Ovary (tissue), 3 donors: ENCODE data around the gene CEBPE.

Source experiments
- POLR2A ChIP-seq: fragments of 450-650 bp; IDR thresholded peaks from one replicate; pipeline ENCODE4 v1.6.1; 2017; ENCODE audit warnings: antibody characterized with exemption, mild to moderate bottlenecking, moderate library complexity
- TF ChIP-seq, protein P1 (sequence below), 3 donors: fragments of 450-650 bp in 2 of 3; fragments of 200-600 bp in 1 of 3; IDR thresholded peaks; one replicate each; pipeline versions ENCODE4 v1.5.1 to v1.8.0; 2016 to 2022; ENCODE audit warnings: antibody characterized with exemption in 3 of 3, mild to moderate bottlenecking in 1 of 3
- donor health status: DM: no; HTN: no; CAD: no.

DNA sequence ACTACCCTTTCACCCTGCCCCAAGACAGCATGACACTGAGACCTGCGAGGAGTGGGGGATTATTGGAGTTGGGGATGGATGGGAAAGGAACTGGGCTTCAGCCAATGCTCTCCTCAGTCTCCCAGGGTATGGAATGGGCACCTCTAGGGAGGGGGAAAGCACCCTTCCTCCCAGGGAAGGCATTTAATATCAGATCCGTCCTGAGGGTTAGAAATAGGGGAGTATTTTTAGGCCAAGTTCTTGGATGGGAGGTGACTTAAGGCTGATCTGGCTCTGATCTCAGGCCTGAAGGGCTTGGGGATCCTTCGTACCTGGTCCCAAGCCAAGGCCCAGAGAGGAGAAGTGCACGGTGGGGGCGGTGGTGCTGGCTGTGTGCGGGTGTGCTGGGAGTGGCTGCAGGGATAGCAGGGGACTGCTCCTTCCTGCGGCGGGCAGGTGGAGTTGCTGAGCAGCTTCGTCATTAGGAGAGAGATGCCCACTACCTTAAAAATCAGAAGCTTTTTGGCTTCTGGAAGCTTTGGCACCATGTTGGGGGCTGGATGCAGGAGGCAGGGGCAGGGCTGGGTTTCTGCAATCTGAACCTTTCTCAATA, 7.0 kb upstream of the CEBPE start:
- no peak for TF ChIP-seq POLR2A
- TF ChIP-seq, protein P1, sequence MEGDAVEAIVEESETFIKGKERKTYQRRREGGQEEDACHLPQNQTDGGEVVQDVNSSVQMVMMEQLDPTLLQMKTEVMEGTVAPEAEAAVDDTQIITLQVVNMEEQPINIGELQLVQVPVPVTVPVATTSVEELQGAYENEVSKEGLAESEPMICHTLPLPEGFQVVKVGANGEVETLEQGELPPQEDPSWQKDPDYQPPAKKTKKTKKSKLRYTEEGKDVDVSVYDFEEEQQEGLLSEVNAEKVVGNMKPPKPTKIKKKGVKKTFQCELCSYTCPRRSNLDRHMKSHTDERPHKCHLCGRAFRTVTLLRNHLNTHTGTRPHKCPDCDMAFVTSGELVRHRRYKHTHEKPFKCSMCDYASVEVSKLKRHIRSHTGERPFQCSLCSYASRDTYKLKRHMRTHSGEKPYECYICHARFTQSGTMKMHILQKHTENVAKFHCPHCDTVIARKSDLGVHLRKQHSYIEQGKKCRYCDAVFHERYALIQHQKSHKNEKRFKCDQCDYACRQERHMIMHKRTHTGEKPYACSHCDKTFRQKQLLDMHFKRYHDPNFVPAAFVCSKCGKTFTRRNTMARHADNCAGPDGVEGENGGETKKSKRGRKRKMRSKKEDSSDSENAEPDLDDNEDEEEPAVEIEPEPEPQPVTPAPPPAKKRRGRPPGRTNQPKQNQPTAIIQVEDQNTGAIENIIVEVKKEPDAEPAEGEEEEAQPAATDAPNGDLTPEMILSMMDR (IDR thresholded peaks at IDR 0.05): no peak
